ENCODE data around the gene KCNA10. TPM values are rescaled to one million over a fixed set of nuclear protein-coding genes. Genes with fewer than 3 reads are reported as not detected.

Gene KCNA10
- total RNA-seq, 2 donors from 2014 or later: not detected

DNA sequence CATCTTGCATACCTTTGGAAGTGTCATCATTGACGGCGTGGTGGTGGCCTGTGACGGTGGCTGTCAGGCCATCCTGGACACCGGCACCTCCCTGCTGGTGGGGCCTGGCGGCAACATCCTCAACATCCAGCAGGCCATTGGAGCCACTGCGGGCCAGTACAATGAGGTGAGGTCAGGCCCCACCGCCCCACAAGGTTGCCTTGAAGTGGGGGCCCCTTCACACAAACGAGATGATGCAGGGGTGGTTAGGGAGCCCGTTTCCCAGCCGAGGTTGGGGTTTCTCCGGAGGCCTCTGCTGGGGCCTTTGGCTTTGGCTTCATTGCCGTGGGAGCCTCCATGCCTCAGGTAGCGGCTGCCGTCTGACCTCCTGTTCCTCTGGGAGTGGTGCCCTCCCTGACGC, 29.6 kb downstream of the KCNA10 start:
- no peak overlapping the region for H3K27ac Mint-ChIP-seq
- no peaks in the 10 kb centered on the region for H3K36me3 Mint-ChIP-seq
- peaks cover 4 to 11% of the 10 kb centered on the region in 2 donors for H3K27me3 Mint-ChIP-seq
- no peaks in the 10 kb centered on the region for H3K9me3 Mint-ChIP-seq
- no peak for ATAC-seq
- DNase-seq (ENCODE audit: low spot score): no peak
- no peaks in the 10 kb centered on the region for H3K4me1 Mint-ChIP-seq (ENCODE audit: low read depth in 2 of 2)
- no peak overlapping the region for H3K4me3 Mint-ChIP-seq

DNA sequence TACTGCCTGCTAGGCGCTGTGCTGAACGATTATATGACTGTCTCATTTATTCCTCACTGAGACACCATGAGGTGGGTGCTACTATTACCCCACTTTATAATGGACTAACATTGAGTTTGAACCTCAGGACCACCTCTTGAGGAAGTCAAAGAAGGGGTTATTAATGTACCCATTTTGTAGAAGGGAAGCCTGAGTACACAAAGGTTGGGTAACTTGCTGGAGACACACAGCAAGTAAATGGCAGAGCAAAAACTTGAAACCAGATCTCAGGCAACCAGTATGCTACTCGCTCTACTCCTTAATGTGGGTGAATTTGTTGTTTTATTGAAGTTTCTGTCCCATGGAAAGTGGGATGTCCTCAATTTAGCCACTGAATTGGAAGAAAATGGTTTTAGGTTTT, 30.1 kb downstream of the KCNA10 start:
- Mint-ChIP-seq H3K4me3 (no peak overlapping the region), H3K9me3 (no peaks in the 10 kb centered on the region)
- no peak for ATAC-seq

GRCh38 chr1:110488161-110488560, 30.8 kb downstream of the KCNA10 start:
- Mint-ChIP-seq H3K9me3 (no peaks in the 10 kb centered on the region), H3K4me3 (no peak overlapping the region), H3K4me1 (ENCODE audit: low read depth in 2 of 2) (no peaks in the 10 kb centered on the region), H3K27ac (no peak overlapping the region), H3K27me3 (peaks cover 10 to 18% of the 10 kb centered on the region in 2 donors), H3K36me3 (no peaks in the 10 kb centered on the region)
- peak in 1 of 2 donors; percentile 2 for ATAC-seq
- no peak for DNase-seq (ENCODE audit: low spot score)

More for the DNA sequence above, 30.1 kb downstream of the KCNA10 start:
- Mint-ChIP-seq H3K27ac (no peak overlapping the region), H3K4me1 (ENCODE audit: low read depth in 2 of 2) (no peaks in the 10 kb centered on the region), H3K27me3 (peaks cover 4 to 11% of the 10 kb centered on the region in 2 donors), H3K36me3 (no peaks in the 10 kb centered on the region)
- DNase-seq (ENCODE audit: low spot score): no peak

GRCh38 chr1:110487726-110488125, 31.2 kb downstream of the KCNA10 start:
- ATAC-seq (no peak), DNase-seq (ENCODE audit: low spot score) (no peak)
- Mint-ChIP-seq H3K27me3 (peaks cover 11 to 18% of the 10 kb centered on the region in 2 donors), H3K27ac (no peak overlapping the region), H3K4me3 (no peak overlapping the region), H3K4me1 (ENCODE audit: low read depth in 2 of 2) (no peaks in the 10 kb centered on the region), H3K9me3 (no peaks in the 10 kb centered on the region), H3K36me3 (no peaks in the 10 kb centered on the region)

- Mint-ChIP-seq H3K36me3 (no peaks in the 10 kb centered on the region), H3K27me3 (peaks cover 15 to 18% of the 10 kb centered on the region in 2 donors), H3K27ac (no peak overlapping the region), H3K9me3 (no peaks in the 10 kb centered on the region), H3K4me3 (no peak overlapping the region), H3K4me1 (ENCODE audit: low read depth in 2 of 2) (no peaks in the 10 kb centered on the region)
- ATAC-seq (no peak), DNase-seq (ENCODE audit: low spot score) (no peak)
These were observed 33.2 kb downstream of the KCNA10 start for GRCh38 chr1:110485725-110486124.

DNA sequence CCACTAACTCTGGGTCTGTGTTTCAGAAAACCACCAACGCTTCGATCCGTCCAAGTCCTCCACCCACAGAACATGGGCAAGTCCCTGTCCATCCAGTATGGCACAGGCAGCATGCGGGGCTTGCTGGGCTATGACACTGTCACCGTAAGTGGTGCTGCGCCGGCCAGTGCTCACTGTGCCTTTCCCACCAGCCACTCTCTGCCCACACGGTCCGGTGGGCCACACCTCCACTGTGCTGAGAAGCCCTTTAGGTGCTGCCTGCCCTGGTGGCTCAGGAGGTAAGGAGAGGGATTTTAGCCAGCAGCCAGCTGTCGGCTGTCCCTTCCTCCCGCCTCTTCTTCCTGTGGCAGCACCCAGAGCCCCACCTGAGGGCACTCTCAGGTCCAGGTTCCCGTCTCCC, 34.2 kb downstream of the KCNA10 start:
- H3K4me1 Mint-ChIP-seq (ENCODE audit: low read depth in 2 of 2): no peaks in the 10 kb centered on the region
- H3K27ac Mint-ChIP-seq: no peak overlapping the region
- DNase-seq (ENCODE audit: low spot score) (no peak), ATAC-seq (no peak)
- no peak overlapping the region for H3K4me3 Mint-ChIP-seq
- H3K9me3 Mint-ChIP-seq: no peaks in the 10 kb centered on the region
- no peaks in the 10 kb centered on the region for H3K36me3 Mint-ChIP-seq
- peaks cover 15 to 18% of the 10 kb centered on the region in 2 donors for H3K27me3 Mint-ChIP-seq

DNA sequence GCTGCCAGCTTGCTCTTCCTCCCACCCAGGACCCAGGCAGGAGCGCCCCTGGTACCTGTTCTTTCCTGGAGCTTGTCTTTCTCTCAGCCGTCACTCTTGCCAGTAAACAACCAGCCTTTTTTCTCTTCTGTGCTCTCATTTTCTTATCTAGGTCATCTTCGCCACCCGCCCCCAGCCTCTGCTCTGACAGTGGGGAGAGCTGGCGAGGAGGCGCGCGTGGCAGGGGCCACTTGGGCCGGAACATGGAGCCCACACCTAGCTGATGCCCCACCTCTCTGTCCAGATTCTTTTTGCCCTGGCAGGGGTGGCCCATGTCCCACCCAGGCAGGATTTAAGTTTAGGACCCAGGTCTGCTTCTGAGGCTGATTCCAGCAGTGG, 35.7 kb downstream of the KCNA10 start:
- ATAC-seq (no peak), DNase-seq (ENCODE audit: low spot score) (no peak)
- Mint-ChIP-seq H3K27ac (no peak overlapping the region), H3K36me3 (no peaks in the 10 kb centered on the region), H3K27me3 (peaks cover 15 to 18% of the 10 kb centered on the region in 2 donors), H3K9me3 (no peaks in the 10 kb centered on the region), H3K4me1 (ENCODE audit: low read depth in 2 of 2) (no peaks in the 10 kb centered on the region), H3K4me3 (no peak overlapping the region)

DNA sequence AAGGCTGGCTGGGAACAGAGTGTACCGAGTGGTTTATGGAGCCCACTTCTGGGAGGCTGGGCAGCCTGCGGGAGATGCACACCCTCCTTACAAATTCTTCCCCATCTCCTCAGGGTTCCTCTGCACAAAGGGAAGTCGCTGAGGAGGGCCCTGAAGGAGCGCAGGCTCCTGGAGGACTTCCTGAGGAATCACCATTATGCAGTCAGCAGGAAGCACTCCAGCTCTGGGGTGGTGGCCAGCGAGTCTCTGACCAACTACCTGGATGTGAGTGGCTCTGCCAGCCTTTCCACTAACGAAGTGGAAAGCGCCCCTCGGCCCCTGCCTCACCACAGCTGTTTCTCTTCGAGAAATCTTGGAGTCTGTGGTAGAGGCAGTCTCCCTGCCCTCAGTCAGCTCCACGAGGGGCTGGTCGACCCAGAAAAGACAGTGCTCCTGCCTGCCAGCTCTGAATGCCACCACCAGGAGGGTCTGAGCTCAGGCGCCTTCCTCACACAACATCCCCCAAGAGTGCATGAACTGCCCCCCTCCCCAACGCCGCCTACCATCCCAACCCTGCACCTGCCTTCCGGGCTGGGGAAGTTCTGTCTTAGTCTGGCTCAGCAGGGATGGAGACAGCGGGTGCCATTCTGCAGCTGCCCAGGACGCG, 36.2 kb downstream of the KCNA10 start:
- Mint-ChIP-seq H3K27me3 (peaks cover 16 to 18% of the 10 kb centered on the region in 2 donors), H3K9me3 (no peaks in the 10 kb centered on the region), H3K27ac (no peak overlapping the region), H3K4me3 (no peak overlapping the region), H3K36me3 (no peaks in the 10 kb centered on the region), H3K4me1 (ENCODE audit: low read depth in 2 of 2) (no peaks in the 10 kb centered on the region)
- ATAC-seq (no peak), DNase-seq (ENCODE audit: low spot score) (no peak)

- ATAC-seq: no peak
- H3K4me1 Mint-ChIP-seq (ENCODE audit: low read depth in 2 of 2): no peaks in the 10 kb centered on the region
- H3K4me3 Mint-ChIP-seq: no peak overlapping the region
- H3K27ac Mint-ChIP-seq: no peak overlapping the region
- peaks cover 18% of the 10 kb centered on the region in 2 donors for H3K27me3 Mint-ChIP-seq
- no peak for DNase-seq (ENCODE audit: low spot score)
- H3K9me3 Mint-ChIP-seq: no peaks in the 10 kb centered on the region
- H3K36me3 Mint-ChIP-seq: no peaks in the 10 kb centered on the region
These were observed 36.9 kb downstream of the KCNA10 start for GRCh38 chr1:110481968-110482623.

GRCh38 chr1:110480356-110481096, 38.4 kb downstream of the KCNA10 start:
- Mint-ChIP-seq H3K36me3 (no peaks in the 10 kb centered on the region), H3K4me3 (no peak overlapping the region), H3K4me1 (ENCODE audit: low read depth in 2 of 2) (no peaks in the 10 kb centered on the region), H3K27ac (no peak overlapping the region), H3K27me3 (peaks cover 15 to 23% of the 10 kb centered on the region in 2 donors), H3K9me3 (no peaks in the 10 kb centered on the region)
- DNase-seq (ENCODE audit: low spot score) (no peak), ATAC-seq (no peak)

DNA sequence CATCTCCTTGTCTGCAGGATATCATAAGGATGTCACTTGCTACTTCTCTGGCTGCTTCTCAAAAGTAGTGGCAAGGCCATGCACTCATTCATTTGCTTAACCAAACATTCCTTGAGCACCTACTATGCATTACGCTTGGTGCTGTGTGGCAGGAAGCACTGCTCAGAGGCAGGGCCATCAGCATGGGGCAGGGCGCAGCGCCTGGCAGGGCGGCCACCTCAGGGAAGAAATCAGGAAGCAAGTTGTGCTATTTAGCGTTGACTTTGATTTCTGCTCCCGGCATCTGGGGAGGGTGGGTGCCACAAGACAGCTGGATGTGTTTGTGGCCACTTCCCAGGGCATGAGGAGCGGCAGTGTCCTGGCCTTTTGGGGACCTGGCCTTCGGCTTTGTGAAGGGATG, 40.1 kb downstream of the KCNA10 start:
- DNase-seq (ENCODE audit: low spot score): no peak
- Mint-ChIP-seq H3K4me3 (no peak overlapping the region), H3K36me3 (no peaks in the 10 kb centered on the region), H3K4me1 (ENCODE audit: low read depth in 2 of 2) (no peaks in the 10 kb centered on the region), H3K9me3 (no peaks in the 10 kb centered on the region), H3K27ac (no peak overlapping the region), H3K27me3 (peaks cover 7 to 18% of the 10 kb centered on the region in 2 donors)
- ATAC-seq: no peak

GRCh38 chr1:110477967-110478640, 40.9 kb downstream of the KCNA10 start:
- no peaks in the 10 kb centered on the region for H3K4me1 Mint-ChIP-seq (ENCODE audit: low read depth in 2 of 2)

GRCh38 chr1:110477445-110477957, 41.5 kb downstream of the KCNA10 start:
- H3K27ac Mint-ChIP-seq: no peak overlapping the region
- H3K4me1 Mint-ChIP-seq (ENCODE audit: low read depth in 2 of 2): no peaks in the 10 kb centered on the region
- ATAC-seq: no peak
- H3K27me3 Mint-ChIP-seq: peaks cover 0 to 12% of the 10 kb centered on the region in 2 donors
- DNase-seq (ENCODE audit: low spot score): no peak
- H3K4me3 Mint-ChIP-seq: no peak overlapping the region
- H3K9me3 Mint-ChIP-seq: no peaks in the 10 kb centered on the region
- no peaks in the 10 kb centered on the region for H3K36me3 Mint-ChIP-seq

More at GRCh38 chr1:110477967-110478640, 40.9 kb downstream of the KCNA10 start:
- Mint-ChIP-seq H3K27ac (no peak overlapping the region), H3K27me3 (peaks cover 0 to 12% of the 10 kb centered on the region in 2 donors), H3K36me3 (no peaks in the 10 kb centered on the region), H3K4me3 (no peak overlapping the region), H3K9me3 (no peaks in the 10 kb centered on the region)
- no peak for DNase-seq (ENCODE audit: low spot score)
- no peak for ATAC-seq
